K562 (cell line): ENCODE measurements around the gene TXNRD2. TPM values are rescaled to one million over a fixed set of nuclear protein-coding genes. Genes with fewer than 3 reads are reported as not detected.

Experiments used
- ATF6 ChIP-seq: sonication (generic); formaldehyde crosslinking; IDR thresholded peaks from 2 replicates; pipeline ENCODE4 v1.4.0; 2020; ENCODE audit warnings: mild to moderate bottlenecking, missing genetic modification reagents
- BHLHE40 ChIP-seq: IDR thresholded peaks from 2 replicates; pipeline ENCODE4 v1.6.1; 2011; ENCODE audit warnings: low read length, improper control_type of control experiment
- CCAR2 ChIP-seq: fragments of 200-400 bp; formaldehyde crosslinking; IDR thresholded peaks from 2 replicates; pipeline ENCODE4 v1.6.1; 2017; ENCODE audit warnings: mild to moderate bottlenecking, low read depth, low read length
- DPF2 ChIP-seq: fragments of 450-650 bp; IDR thresholded peaks from 2 replicates; pipeline ENCODE4 v1.6.1; 2016
- GABPB1 ChIP-seq: sonication (generic); formaldehyde crosslinking; IDR thresholded peaks from 2 replicates; pipeline ENCODE4 v1.8.0; 2022; ENCODE audit warnings: mild to moderate bottlenecking, missing genetic modification reagents
- GTF3C2 ChIP-seq: IDR thresholded peaks from 3 replicates; pipeline ENCODE4 v1.6.1; 2011; ENCODE audit warnings: borderline replicate concordance, mild to moderate bottlenecking, moderate library complexity; ENCODE audit not compliant: insufficient read length; ENCODE audit errors: extremely low read depth
- KDM5B ChIP-seq: fragments of 200-600 bp; sonication (generic); IDR thresholded peaks from 2 replicates; pipeline ENCODE4 v1.6.1; 2012; ENCODE audit warnings: low read depth, mild to moderate bottlenecking, moderate library complexity, low read length, control low read depth, inconsistent platforms; ENCODE audit not compliant: insufficient replicate concordance
- KLF1 ChIP-seq: fragments of 450-650 bp; IDR thresholded peaks from 2 replicates; pipeline ENCODE4 v1.6.1; 2016; ENCODE audit warnings: missing genetic modification characterization, missing compliant biosample characterization
- LEF1 ChIP-seq: fragments of 450-650 bp; IDR thresholded peaks from 2 replicates; pipeline ENCODE4 v1.6.1; 2016; ENCODE audit warnings: mild to moderate bottlenecking
- MAFF ChIP-seq: IDR thresholded peaks from 2 replicates; pipeline ENCODE4 v1.6.1; 2012; ENCODE audit warnings: low read length, improper control_type of control experiment
- MECOM ChIP-seq: fragments of 250-450 bp; sonication (Bioruptor Pico); IDR thresholded peaks from 2 replicates; pipeline ENCODE4 v1.8.0; 2022; ENCODE audit warnings: inconsistent platforms
- MYC ChIP-seq, 2 experiments: fragments of 250-450 bp in 1 of 2; sonication (Bioruptor Pico) in 1 of 2; IDR thresholded peaks; 2 replicates each; pipeline versions ENCODE4 v1.5.1 to v1.6.1; 2012 to 2021; ENCODE audit warnings: low read depth in 2 of 2, borderline replicate concordance in 1 of 2, improper control_type of control experiment in 1 of 2, low read length in 1 of 2, mild to moderate bottlenecking in 1 of 2, moderate library complexity in 1 of 2
- PHF8 ChIP-seq: fragments of 200-600 bp; sonication (generic); IDR thresholded peaks from 2 replicates; pipeline ENCODE4 v1.6.1; 2012; ENCODE audit warnings: mixed run types, mild to moderate bottlenecking, inconsistent platforms, low read length, moderate library complexity, borderline replicate concordance
- RBM39 ChIP-seq: fragments of 200-400 bp; formaldehyde crosslinking; optimal IDR thresholded peaks from 2 replicates; pipeline ENCODE3; 2018; ENCODE audit warnings: low read depth, low read length
- RNF2 ChIP-seq: sonication (generic); IDR thresholded peaks from 2 replicates; pipeline ENCODE4 v1.6.1; 2016
- SAFB2 ChIP-seq: fragments of 200-400 bp; formaldehyde crosslinking; IDR thresholded peaks from 2 replicates; pipeline ENCODE4 v1.6.1; 2018; ENCODE audit warnings: borderline replicate concordance, low read length, low read depth, moderate library complexity; ENCODE audit not compliant: severe bottlenecking
- SMAD4 ChIP-seq: fragments of 250-450 bp; sonication (Bioruptor Pico); conservative IDR thresholded peaks from 2 replicates; pipeline ENCODE4 v1.8.0; 2021; ENCODE audit warnings: inconsistent platforms, mild to moderate bottlenecking, moderate library complexity
- STAT5A ChIP-seq: IDR thresholded peaks from 2 replicates; pipeline ENCODE4 v1.6.1; 2012; ENCODE audit warnings: low read length, inconsistent platforms, borderline replicate concordance
- TEAD1 ChIP-seq, 2 experiments: fragments of 450-650 bp in 1 of 2; sonication (generic) in 1 of 2; formaldehyde crosslinking; IDR thresholded peaks; 2 replicates each; pipeline versions ENCODE4 v1.4.0 to v1.8.0; 2020 to 2022; ENCODE audit warnings: mild to moderate bottlenecking in 2 of 2, missing genetic modification reagents in 1 of 2
- ZNF133 ChIP-seq: fragments of 250-450 bp; sonication (Bioruptor Pico); IDR thresholded peaks from 2 replicates; pipeline ENCODE4 v1.4.0; 2020; ENCODE audit warnings: mild to moderate bottlenecking
- ZNF41 ChIP-seq: fragments of 250-450 bp; sonication (Bioruptor Pico); conservative IDR thresholded peaks from 2 replicates; pipeline ENCODE4 v1.4.0; 2020; ENCODE audit warnings: mild to moderate bottlenecking
- ZNF57 ChIP-seq: fragments of 450-650 bp; formaldehyde crosslinking; IDR thresholded peaks from 2 replicates; pipeline ENCODE4 v1.4.0; 2020; ENCODE audit warnings: mild to moderate bottlenecking, moderate library complexity
- polyA plus RNA-seq, 8 experiments: library from polyadenylated mRNA; depleted of rRNA in 4 of 8; stranded (reverse) in 5 of 8; unstranded in 3 of 8; fragments of >200 nt; fragmentation: Nextera tagmentation in 2 of 8; fragmentation: Illumina TruSeq in 1 of 8; extraction: Ambion mirVana in 2 of 8; extraction: Trizol in 1 of 8; gene quantifications; 2 replicates each; pipeline versions ENCODE4 v1.2.1 to v1.2.3, GENCODE V29; 2011 to 2014; ENCODE audit warnings: inconsistent platforms in 1 of 8, missing spikeins in 1 of 8
- total RNA-seq, 7 experiments: library from RNA; depleted of rRNA in 6 of 7; stranded (reverse); fragments of >200 nt in 6 of 7; fragmentation: Illumina TruSeq in 2 of 7; extraction: Trizol in 2 of 7; gene quantifications; 2 replicates each; pipeline versions ENCODE4 v1.2.1 to v1.2.3, GENCODE V29; 2011 to 2021; ENCODE audit warnings: low replicate concordance in 1 of 7

Gene TXNRD2
- total and polyA plus RNA-seq, 9 of the 15 experiments (the other 6 are each of a cell fraction or from before 2014, with no cell fraction given), result 3.3 to 80.2 (median 49.4) TPM

- TF ChIP-seq MYC (IDR thresholded peaks at IDR 0.05; ENCODE audit: low read depth, low read length) (peak; percentile 50; the same call in 1 of the 2 replicates), MYC (CRISPR knock-in tag; IDR thresholded peaks at IDR 0.05; ENCODE audit: borderline replicate concordance, low read depth) (peak; percentile 90), ZNF133 (CRISPR knock-in tag) (no peak), PHF8 (no peak), LEF1 (no peak), BHLHE40 (peak; percentile 38), ZNF41 (peak; percentile 68), STAT5A (no peak), SMAD4 (CRISPR knock-in tag) (no peak), CCAR2 (0 out of 2 replicates have a peak, but pooled peaks have one; percentile 33), SAFB2 (no peak), MAFF (no peak), KDM5B (peak; percentile 78), MECOM (CRISPR knock-in tag) (no peak), RNF2 (no peak), ZNF57 (CRISPR knock-in tag) (peak; percentile 28; the same call in 1 of the 2 replicates), DPF2 (no peak), GTF3C2 (no peak), ATF6 (CRISPR knock-in tag) (no peak), TEAD1 (CRISPR knock-in tag; IDR thresholded peaks at IDR 0.05) (peak in 1 of 2 experiments; percentile 33; a peak in 1 of 4 replicates), GABPB1 (CRISPR knock-in tag) (no peak), KLF1 (tag) (no peak), RBM39 (peak; percentile 85)
Observed at GRCh38 chr22:19940536-19941364, 868 bp downstream of the TXNRD2 start (continued).
